HPDE6-E6E7 (cell line): Measurements from ENCODE around the gene PRRC2A.

ENCODE experiments used
- DNase-seq: peaks from one replicate; pipeline ENCODE4 v3.0.0; 2011; ENCODE audit warnings: missing footprints; ENCODE audit errors: extremely low spot score

The PRRC2A gene

GRCh38 chr6:31620586-31621319, at the start of gene PRRC2A:
TSS of gene PRRC2A (plus strand) at chr6:31620715. CDS start at chr6:31622790, 2,075 bp downstream.
- DNase-seq = peak; percentile 41

- no peak for DNase-seq
Measured at GRCh38 chr6:31572041-31572911, 48.2 kb upstream of the PRRC2A start, which contains the start of gene LTA. TSS of gene LTA (plus strand) at chr6:31572289. CDS start at chr6:31572743, 454 bp downstream.

- no peak for DNase-seq
Measured at GRCh38 chr6:31573239-31574105, 47.0 kb upstream of the PRRC2A start.

- DNase-seq = no peak
Measured at GRCh38 chr6:31574106-31575061, 46.1 kb upstream of the PRRC2A start.

GRCh38 chr6:31575335-31575901, 45.1 kb upstream of the PRRC2A start, which contains the start of gene TNF:
TSS of gene TNF (plus strand) at chr6:31575565. CDS start at chr6:31575742, 177 bp downstream.
- no peak for DNase-seq

- no peak for DNase-seq
Measured at GRCh38 chr6:31575952-31576685, 44.4 kb upstream of the PRRC2A start.

- no peak for DNase-seq
Measured at GRCh38 chr6:31576897-31577578, 43.5 kb upstream of the PRRC2A start.

- no peak for DNase-seq
Measured at GRCh38 chr6:31577579-31577966, 42.9 kb upstream of the PRRC2A start.

- no peak for DNase-seq
Measured at GRCh38 chr6:31578184-31579118, 42.1 kb upstream of the PRRC2A start.

GRCh38 chr6:31579119-31579505, 41.4 kb upstream of the PRRC2A start:
- no peak for DNase-seq

GRCh38 chr6:31579546-31580437, 40.7 kb upstream of the PRRC2A start:
- no peak for DNase-seq

- DNase-seq = no peak
Measured at GRCh38 chr6:31580438-31580740, 40.1 kb upstream of the PRRC2A start.

GRCh38 chr6:31580807-31581433, 39.6 kb upstream of the PRRC2A start:
- peak; percentile 78 for DNase-seq

GRCh38 chr6:31581434-31582229, 38.9 kb upstream of the PRRC2A start:
- no peak for DNase-seq

GRCh38 chr6:31582230-31582643, 38.3 kb upstream of the PRRC2A start, which contains the start of gene LTB:
TSS of gene LTB (minus strand) at chr6:31582424. CDS start at chr6:31582417, 7 bp downstream.
- DNase-seq = no peak
